Lung (tissue), 12 donors: ENCODE results near the gene RXRA. TPM values are rescaled to one million over a fixed set of nuclear protein-coding genes. Genes with fewer than 3 reads are reported as not detected.

Experiments
- ATAC-seq: fragments of 200-7000 bp; cut with Tn5 transposase; one replicate; pipeline ENCODE4 v1.9.1; 2020; ENCODE audit warnings: moderate number of reproducible peaks; ENCODE audit not compliant: insufficient read depth, low FRiP score
- DNase-seq, 3 donors: peaks; one replicate each; pipeline ENCODE4 v3.0.0-alpha.2; 2013 to 2017
- H3K27ac ChIP-seq, 2 donors: one replicate each; pipeline ENCODE4 v1.5.1; 2013; ENCODE audit warnings: mild to moderate bottlenecking in 2 of 2, moderate library complexity in 2 of 2, control low read depth in 1 of 2, inconsistent platforms in 1 of 2, low read depth in 1 of 2, low read length in 1 of 2
- H3K27me3 ChIP-seq, 3 donors: one replicate each; pipeline ENCODE4 v1.5.1; 2013; ENCODE audit warnings: low read length in 2 of 3; ENCODE audit not compliant: control insufficient read depth in 3 of 3, insufficient read depth in 3 of 3
- H3K36me3 ChIP-seq, 4 donors: one replicate each; pipeline ENCODE4 v1.5.1; 2013; ENCODE audit warnings: low read length in 4 of 4, mild to moderate bottlenecking in 1 of 4, moderate library complexity in 1 of 4; ENCODE audit not compliant: control insufficient read depth in 4 of 4, insufficient read depth in 4 of 4
- H3K4me1 ChIP-seq, 5 donors: one replicate each; pipeline ENCODE4 v1.5.1; 2013; ENCODE audit warnings: low read length in 5 of 5, mild to moderate bottlenecking in 2 of 5, moderate library complexity in 1 of 5; ENCODE audit not compliant: control insufficient read depth in 5 of 5, insufficient read depth in 5 of 5
- H3K4me3 ChIP-seq: one replicate; pipeline ENCODE4 v1.5.1; 2013; ENCODE audit warnings: mild to moderate bottlenecking, control low read depth, moderate library complexity
- H3K9ac ChIP-seq, 2 donors: one replicate each; pipeline ENCODE4 v1.5.1; 2013; ENCODE audit warnings: low read length in 2 of 2, control low read depth in 1 of 2; ENCODE audit not compliant: insufficient read depth in 1 of 2
- H3K9me3 ChIP-seq, 4 donors: one replicate each; pipeline ENCODE4 v1.5.1; 2013; ENCODE audit warnings: low read length in 3 of 4, mild to moderate bottlenecking in 1 of 4, moderate library complexity in 1 of 4; ENCODE audit not compliant: control insufficient read depth in 4 of 4, insufficient read depth in 3 of 4
- WGBS, 2 donors: extraction: QIAGEN DNeasy Blood & Tissue Kit; methylation state at CpG; one replicate each; pipeline ENCODE4 v1.1.7; 2013; 5-methylcytosine and 5-hydroxymethylcytosine counted together
- polyA plus RNA-seq, 2 donors: library from polyadenylated mRNA; stranded (reverse); fragments of 200-250 nt; gene quantifications; one replicate each; pipeline ENCODE4 v1.2.1, GENCODE V29; 2013
- total RNA-seq, 2 donors: library from RNA; depleted of rRNA in 1 of 2; stranded (reverse); fragments of >200 nt in 1 of 2; gene quantifications; one replicate each; pipeline ENCODE4 v1.2.1, GENCODE V29; 2014 to 2021
- TF ChIP-seq, protein P1 (sequence below): IDR thresholded peaks from 2 replicates; pipeline ENCODE4 v1.5.1; 2012; ENCODE audit warnings: mild to moderate bottlenecking; ENCODE audit errors: control extremely low read depth, extremely low read depth
- donor health status: control.
- donor health status: control.
- donor health status: Bipolar disorder and iron deficiency.
- donor health status: healthy.
- donor health status: DM: yes; HTN: yes; CAD: no.

RXRA gene
- total and polyA plus RNA-seq, 4 donors: 24.2 to 85.2 (median 52.2) TPM

DNA sequence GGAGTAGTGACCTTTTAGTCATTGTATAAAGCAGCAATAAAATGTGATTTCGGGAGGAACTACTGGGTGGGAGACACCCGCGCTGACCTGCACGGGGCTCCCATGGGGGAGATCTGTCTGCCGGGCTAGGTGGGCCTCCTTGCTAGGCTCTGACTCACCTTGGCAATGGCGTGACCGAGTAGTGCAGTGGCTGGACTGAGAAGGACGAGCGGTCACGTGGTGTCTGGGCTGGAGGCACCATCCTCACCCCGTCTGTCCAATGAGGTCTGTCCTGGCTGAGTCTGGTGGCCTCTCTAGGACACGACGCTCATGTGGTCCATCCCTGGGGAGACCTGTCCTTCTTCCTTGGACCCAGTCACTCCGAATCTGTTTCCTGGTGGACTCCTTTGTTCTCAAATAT lies 151.7 kb downstream of the RXRA start:
- H3K4me3 ChIP-seq: no peak overlapping the region
- H3K4me1 ChIP-seq: peaks cover 0 to 24% (median 3%) of the 10 kb centered on the region in 5 donors
- no peaks in the 10 kb centered on the region for H3K27me3 ChIP-seq
- no peaks in the 10 kb centered on the region for H3K9me3 ChIP-seq
- no peak overlapping the region for H3K9ac ChIP-seq
- H3K36me3 ChIP-seq: no peaks in the 10 kb centered on the region
- DNase-seq: no peak
- ATAC-seq: no peak
- H3K27ac ChIP-seq: no peak overlapping the region
- WGBS, 2 donors: 93 to 96% methylated on average over 14 of the region's 14 CpGs
- TF ChIP-seq, protein P1, sequence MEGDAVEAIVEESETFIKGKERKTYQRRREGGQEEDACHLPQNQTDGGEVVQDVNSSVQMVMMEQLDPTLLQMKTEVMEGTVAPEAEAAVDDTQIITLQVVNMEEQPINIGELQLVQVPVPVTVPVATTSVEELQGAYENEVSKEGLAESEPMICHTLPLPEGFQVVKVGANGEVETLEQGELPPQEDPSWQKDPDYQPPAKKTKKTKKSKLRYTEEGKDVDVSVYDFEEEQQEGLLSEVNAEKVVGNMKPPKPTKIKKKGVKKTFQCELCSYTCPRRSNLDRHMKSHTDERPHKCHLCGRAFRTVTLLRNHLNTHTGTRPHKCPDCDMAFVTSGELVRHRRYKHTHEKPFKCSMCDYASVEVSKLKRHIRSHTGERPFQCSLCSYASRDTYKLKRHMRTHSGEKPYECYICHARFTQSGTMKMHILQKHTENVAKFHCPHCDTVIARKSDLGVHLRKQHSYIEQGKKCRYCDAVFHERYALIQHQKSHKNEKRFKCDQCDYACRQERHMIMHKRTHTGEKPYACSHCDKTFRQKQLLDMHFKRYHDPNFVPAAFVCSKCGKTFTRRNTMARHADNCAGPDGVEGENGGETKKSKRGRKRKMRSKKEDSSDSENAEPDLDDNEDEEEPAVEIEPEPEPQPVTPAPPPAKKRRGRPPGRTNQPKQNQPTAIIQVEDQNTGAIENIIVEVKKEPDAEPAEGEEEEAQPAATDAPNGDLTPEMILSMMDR: no peak

DNA sequence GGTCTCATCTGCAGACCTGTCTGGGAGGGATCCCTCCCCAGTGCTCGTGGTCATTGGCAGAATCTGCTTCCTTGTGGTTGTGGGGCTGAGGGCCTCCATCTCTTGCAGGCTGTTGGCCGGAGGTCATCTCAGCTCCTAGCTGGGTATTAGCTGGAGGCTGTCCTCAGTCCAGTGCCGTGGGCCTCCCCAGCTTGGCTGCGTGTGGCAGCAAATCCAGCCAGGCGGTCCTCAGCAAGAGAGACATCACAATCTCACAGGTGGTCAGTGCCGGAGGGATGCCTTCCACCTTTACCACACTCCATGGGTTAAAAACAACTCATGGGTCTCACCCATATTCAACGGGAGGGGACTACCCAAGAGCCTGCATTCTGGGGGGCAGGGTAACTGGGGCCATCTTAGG lies 155.5 kb downstream of the RXRA start:
- H3K4me1 ChIP-seq: no peaks in the 10 kb centered on the region
- H3K27ac ChIP-seq: no peak overlapping the region
- no peaks in the 10 kb centered on the region for H3K36me3 ChIP-seq
- 92 to 96% methylated on average over 7 of the region's 7 CpGs for WGBS, 2 donors
- no peaks in the 10 kb centered on the region for H3K9me3 ChIP-seq
- ATAC-seq (no peak), DNase-seq (no peak)
- no peak overlapping the region for H3K4me3 ChIP-seq
- no peaks in the 10 kb centered on the region for H3K27me3 ChIP-seq
- H3K9ac ChIP-seq: no peak overlapping the region
- TF ChIP-seq, protein P1: no peak

DNA sequence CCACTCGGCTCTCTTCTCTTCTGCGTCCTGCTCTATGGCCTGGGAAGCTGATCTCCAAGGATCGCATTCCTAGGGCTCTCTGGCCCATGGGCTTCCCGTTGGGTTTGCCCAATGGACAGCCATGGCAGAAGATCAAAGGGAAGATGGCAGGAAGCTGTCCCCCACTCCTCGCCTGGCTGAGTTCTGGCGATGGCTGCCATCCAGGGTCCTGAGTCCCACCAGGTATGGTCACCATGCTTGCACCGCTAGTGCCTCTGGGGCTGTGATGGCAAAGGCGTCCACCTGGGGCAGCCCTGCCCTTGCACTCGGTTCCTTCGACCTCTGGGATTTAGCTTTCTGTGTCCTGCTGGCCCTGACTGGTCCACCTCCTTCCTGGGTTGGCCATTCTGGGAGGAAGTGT lies 156.0 kb downstream of the RXRA start:
- Histone ChIP-seq H3K9me3 (no peaks in the 10 kb centered on the region), H3K27me3 (no peaks in the 10 kb centered on the region), H3K4me3 (no peak overlapping the region), H3K4me1 (no peaks in the 10 kb centered on the region), H3K36me3 (no peaks in the 10 kb centered on the region), H3K27ac (no peak overlapping the region), H3K9ac (no peak overlapping the region)
- no peak for DNase-seq
- 90 to 96% methylated on average over 10 of the region's 10 CpGs for WGBS, 2 donors
- TF ChIP-seq, protein P1: no peak
- no peak for ATAC-seq

DNA sequence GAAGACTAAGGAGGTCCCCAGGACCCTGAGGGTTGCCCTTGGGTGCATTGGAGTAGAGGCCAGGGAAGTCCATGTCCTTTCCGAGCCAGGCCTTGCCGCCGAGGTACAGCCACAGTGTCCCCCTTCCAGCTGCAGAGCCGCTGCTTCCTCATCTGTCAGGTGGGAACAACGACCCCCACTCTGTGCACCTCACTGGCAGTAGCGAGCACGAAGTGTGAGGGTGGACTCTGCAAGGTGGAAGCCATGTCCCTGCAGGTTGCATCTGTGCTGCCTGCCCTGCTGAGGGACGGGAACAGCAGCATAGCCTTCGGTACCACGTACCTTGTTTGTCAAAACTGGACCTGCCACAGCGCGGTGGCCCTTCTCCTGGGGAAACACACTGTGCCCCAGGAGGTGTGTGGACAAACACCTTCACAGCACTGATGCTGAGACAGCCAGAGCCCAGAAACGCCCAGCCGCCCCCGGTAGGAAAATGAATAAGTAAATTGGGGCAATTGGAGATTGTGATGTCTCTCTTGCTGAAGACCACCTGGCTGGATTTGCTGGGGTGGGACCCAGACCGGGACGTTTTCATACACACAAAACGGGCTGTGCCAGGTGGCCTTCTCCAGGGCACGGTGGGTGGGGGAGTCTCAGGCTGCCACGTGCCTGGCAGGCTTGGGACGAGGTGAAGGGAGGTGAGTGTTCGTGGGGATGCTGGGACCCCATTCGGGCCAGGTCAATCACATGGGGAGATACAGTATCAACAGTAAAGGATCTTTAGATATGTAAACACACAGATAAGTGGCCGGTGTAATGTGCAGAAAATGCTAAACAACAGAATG lies 157.3 kb downstream of the RXRA start:
- Histone ChIP-seq H3K27ac (no peak overlapping the region), H3K9ac (no peak overlapping the region), H3K4me1 (peaks cover 0 to 3% (median 0%) of the 10 kb centered on the region in 5 donors), H3K9me3 (no peaks in the 10 kb centered on the region), H3K4me3 (no peak overlapping the region), H3K36me3 (no peaks in the 10 kb centered on the region), H3K27me3 (no peaks in the 10 kb centered on the region)
- 89 to 93% methylated on average over 24 of the region's 24 CpGs for WGBS, 2 donors
- ATAC-seq (no peak), DNase-seq (no peak)
- TF ChIP-seq, protein P1: no peak
